T47D (cell line): ENCODE measurements around the gene CAV2.

Experiments used
- DNase-seq, 2 experiments: peaks; one replicate each; pipeline versions ENCODE4 v3.0.0 to v3.0.0-alpha.2; 2011 to 2012; ENCODE audit warnings: low read depth in 1 of 2, low spot score in 1 of 2
- JUND ChIP-seq: IDR thresholded peaks from 2 replicates; pipeline ENCODE4 v1.6.1; 2012; ENCODE audit warnings: low read depth
- in situ Hi-C: cut with HindIII; loops from 2 replicates; pipeline ENCODE4 v1.10.0; 2016; ENCODE audit warnings: low sequenced_read_pairs, low pct_unique_long_range_greater_than_20kb

The CAV2 gene

GRCh38 chr7:116530107-116530820 lies 30.7 kb downstream of the CAV2 start:
- in situ Hi-C loops: no loop called here
- no peak for TF ChIP-seq JUND
- no peak for DNase-seq

DNA sequence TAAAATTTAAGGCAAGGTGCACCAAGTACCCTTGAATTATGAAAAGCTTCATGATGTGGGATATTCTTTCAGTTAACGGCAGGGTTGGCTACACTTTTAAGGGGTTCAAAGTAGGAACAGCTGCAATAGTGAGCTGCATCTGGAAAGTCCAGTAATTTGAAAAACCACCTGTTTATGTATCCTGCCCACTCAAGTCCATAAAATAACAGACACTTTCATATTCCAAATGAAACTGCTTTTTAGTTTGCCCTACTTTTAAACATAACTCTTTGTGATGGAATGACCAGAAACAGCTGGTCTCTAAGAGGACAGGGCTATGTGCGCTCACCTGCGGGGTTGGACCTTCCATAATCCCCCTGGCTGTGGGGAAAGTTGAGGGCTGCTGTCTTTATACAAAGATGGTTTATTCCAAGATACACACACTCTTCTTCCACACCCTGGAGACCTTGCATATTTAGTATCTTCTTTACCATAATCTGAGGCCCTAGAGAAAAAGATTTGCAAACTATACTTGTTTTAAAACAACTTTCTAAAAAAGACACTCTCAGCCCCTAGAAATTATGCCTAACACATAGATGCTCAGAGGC lies 32.7 kb downstream of the CAV2 start:
- in situ Hi-C loops: no loop called here
- no peak for DNase-seq
- no peak for TF ChIP-seq JUND

DNA sequence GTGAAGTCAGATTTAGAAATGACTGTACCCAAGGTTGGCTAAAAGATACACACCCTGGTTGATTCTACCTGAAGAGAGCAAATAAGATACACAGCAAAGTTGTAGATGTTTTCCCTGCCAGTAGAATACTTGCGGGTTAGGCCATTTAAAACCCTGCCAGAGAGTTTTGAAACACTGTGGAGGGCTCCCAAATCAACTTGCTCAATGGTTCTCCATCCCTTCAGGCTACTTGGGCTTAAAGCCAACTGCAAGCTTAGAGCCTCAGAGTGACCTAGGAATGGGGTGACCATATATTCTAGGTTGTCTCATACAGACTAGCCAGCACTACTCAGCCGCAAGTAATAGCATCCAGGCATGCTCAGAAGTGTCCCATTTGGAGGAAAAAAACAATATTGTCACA lies 35.3 kb downstream of the CAV2 start:
- in situ Hi-C loops: no loop called here
- TF ChIP-seq JUND: no peak
- DNase-seq: no peak

DNA sequence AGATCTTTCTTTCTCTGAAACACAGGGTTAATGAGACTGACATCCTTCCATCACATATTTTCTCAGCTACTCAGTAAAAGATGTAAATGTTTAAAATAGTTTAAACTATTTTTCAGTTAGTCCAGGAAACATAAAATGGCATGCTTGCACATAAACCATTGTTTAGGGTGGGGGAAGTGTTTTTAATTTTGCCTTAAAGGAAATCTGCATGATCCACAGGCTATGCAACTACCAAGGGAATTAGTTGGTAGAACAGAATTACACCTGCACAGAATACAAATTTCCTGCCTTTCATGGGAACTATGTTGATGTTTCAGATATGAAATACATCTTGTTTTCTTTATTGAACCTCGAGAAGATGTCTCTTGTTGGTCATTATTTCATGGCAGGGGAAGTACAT lies 35.9 kb downstream of the CAV2 start:
- TF ChIP-seq JUND: no peak
- in situ Hi-C loops: no loop called here
- no peak for DNase-seq

- no peak for TF ChIP-seq JUND
- in situ Hi-C loops: no loop called here
- DNase-seq: no peak
Measured at GRCh38 chr7:116538138-116538537, 38.6 kb downstream of the CAV2 start.

- DNase-seq: no peak
- no peak for TF ChIP-seq JUND
- in situ Hi-C loops: no loop called here
Measured at GRCh38 chr7:116539879-116540278, 40.3 kb downstream of the CAV2 start.

DNA sequence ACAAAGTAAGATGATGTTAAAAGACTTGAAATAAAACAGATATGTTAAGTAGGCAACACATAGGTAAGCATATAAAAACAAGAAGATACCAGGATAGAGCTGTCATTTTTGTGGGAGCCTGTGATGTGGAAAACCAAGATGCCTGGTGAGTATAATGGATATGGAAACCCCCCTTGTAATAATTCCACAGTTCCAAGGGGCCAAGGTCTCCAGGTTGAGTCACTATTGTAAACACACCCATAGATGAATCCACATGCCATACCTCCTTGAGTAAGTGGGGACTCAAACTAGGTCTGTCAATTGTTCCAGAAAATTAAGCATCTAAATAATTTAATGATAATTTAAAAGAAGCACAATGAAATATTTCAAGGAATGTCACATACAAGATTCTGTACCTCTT lies 41.2 kb downstream of the CAV2 start:
- in situ Hi-C loops: no loop called here
- no peak for DNase-seq
- no peak for TF ChIP-seq JUND

GRCh38 chr7:116541951-116542350 lies 42.4 kb downstream of the CAV2 start:
- TF ChIP-seq JUND: no peak
- in situ Hi-C loops: no loop called here
- DNase-seq: no peak

GRCh38 chr7:116542618-116543017 lies 43.1 kb downstream of the CAV2 start:
- DNase-seq: no peak
- no peak for TF ChIP-seq JUND
- in situ Hi-C loops: no loop called here

DNA sequence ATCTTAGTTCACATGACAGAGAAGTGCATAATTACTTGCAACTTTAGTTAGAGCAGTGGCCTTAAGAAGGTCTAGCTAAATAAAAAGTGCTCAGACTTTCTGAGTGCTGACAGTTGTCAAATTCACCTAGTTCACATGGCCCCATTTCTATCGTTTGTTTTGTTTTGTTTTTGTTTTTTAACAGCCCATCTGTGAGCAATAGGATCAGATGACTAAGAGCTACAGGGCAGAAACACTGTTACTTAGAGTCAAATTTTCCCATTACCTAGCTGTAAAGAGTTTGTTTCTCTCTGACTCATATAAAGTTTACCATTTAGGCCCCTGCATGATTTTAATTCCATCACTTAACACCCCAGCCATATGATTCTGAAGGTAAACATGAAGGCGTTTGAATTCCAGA lies 44.1 kb downstream of the CAV2 start:
- in situ Hi-C loops: no loop called here
- no peak for TF ChIP-seq JUND
- no peak for DNase-seq

- no peak for DNase-seq
- in situ Hi-C loops: no loop called here
- no peak for TF ChIP-seq JUND
Measured at GRCh38 chr7:116544487-116544886, 44.9 kb downstream of the CAV2 start.

GRCh38 chr7:116545411-116545993 lies 46.0 kb downstream of the CAV2 start:
- in situ Hi-C loops: no loop called here
- TF ChIP-seq JUND: no peak
- DNase-seq: no peak

GRCh38 chr7:116546054-116546453 lies 46.5 kb downstream of the CAV2 start:
- TF ChIP-seq JUND: no peak
- in situ Hi-C loops: no loop called here
- no peak for DNase-seq
